Esophagus squamous epithelium (tissue), 4 donors: ENCODE data around the gene CHD6.

ENCODE experiments used
- POLR2A ChIP-seq, 4 donors: fragments of 450-650 bp; IDR thresholded peaks; one replicate each; pipeline ENCODE4 v1.6.1; 2017; ENCODE audit warnings: antibody characterized with exemption in 4 of 4, mild to moderate bottlenecking in 4 of 4, moderate library complexity in 3 of 4
- TF ChIP-seq, protein P1 (sequence below), 6 experiments: fragments of 450-650 bp in 4 of 6; fragments of 200-600 bp in 2 of 6; sonication (generic) in 2 of 6; IDR thresholded peaks; one replicate each; pipeline ENCODE4 v1.5.1; 2016 to 2019; ENCODE audit warnings: antibody characterized with exemption in 6 of 6, mild to moderate bottlenecking in 4 of 6, moderate library complexity in 4 of 6

DNA sequence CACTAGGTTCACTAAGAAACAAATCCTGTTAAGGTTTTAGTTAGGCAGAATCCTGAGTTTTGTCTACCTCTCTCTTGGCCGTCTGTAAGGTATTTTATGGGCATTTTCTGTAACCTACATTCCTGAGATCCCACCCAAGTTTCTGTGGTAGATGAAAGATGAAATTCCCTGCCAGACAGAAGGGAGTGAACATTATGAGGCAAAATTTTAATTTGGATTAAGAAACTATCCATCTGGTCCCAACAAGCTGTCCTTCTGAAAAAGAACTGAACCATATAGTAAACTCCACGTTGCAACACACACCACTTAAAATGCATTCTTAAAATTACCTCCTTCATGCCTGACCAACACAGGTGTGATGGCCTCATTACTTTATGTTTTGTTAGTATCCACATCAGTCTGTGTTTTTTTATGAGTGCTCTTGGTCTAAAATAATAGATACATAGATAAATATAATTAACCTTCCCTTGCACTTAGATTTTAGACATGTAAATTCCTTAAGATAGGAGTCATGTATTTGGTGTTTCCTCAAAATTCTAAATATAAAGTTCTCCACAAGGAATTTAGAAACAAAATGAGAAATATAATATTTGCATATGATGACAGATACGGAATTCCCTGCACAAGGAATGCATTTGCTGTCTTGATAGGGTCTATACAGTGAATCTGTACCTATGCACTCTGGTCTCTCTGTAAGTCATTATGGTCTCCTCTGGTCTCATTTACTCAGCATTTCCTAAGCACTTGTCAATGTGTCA is 86.5 kb downstream of the CHD6 start:
- no peak for TF ChIP-seq POLR2A (IDR thresholded peaks at IDR 0.05)
- TF ChIP-seq, protein P1, sequence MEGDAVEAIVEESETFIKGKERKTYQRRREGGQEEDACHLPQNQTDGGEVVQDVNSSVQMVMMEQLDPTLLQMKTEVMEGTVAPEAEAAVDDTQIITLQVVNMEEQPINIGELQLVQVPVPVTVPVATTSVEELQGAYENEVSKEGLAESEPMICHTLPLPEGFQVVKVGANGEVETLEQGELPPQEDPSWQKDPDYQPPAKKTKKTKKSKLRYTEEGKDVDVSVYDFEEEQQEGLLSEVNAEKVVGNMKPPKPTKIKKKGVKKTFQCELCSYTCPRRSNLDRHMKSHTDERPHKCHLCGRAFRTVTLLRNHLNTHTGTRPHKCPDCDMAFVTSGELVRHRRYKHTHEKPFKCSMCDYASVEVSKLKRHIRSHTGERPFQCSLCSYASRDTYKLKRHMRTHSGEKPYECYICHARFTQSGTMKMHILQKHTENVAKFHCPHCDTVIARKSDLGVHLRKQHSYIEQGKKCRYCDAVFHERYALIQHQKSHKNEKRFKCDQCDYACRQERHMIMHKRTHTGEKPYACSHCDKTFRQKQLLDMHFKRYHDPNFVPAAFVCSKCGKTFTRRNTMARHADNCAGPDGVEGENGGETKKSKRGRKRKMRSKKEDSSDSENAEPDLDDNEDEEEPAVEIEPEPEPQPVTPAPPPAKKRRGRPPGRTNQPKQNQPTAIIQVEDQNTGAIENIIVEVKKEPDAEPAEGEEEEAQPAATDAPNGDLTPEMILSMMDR (IDR thresholded peaks at IDR 0.05): no peak
